Tongue (tissue), 1 donor: ENCODE data around the gene LYRM1. TPM values are rescaled to one million over a fixed set of nuclear protein-coding genes. Genes with fewer than 3 reads are reported as not detected.

Source experiments
- total RNA-seq: library from RNA; depleted of rRNA; stranded (reverse); fragments of >200 nt; gene quantifications from one replicate; pipeline ENCODE4 v1.2.3, GENCODE V29; 2014

Gene LYRM1
- total RNA-seq, 1 donor from 2014 or later, result 27.6 TPM

Other genes starting within 250 kb of the LYRM1 start
- gene ACSM1, start 203.1 kb upstream of the LYRM1 start, total RNA-seq, result not detected
- gene THUMPD1, start 159.0 kb upstream of the LYRM1 start, total RNA-seq, result 80.7 TPM
- gene ACSM3, start 136.8 kb upstream of the LYRM1 start, total RNA-seq, result 4.4 TPM
- gene ERI2, start 94.3 kb upstream of the LYRM1 start, total RNA-seq, result 25.7 TPM
- gene REXO5, start 94.2 kb upstream of the LYRM1 start, total RNA-seq, result 10.2 TPM
- 10.3 TPM for gene DCUN1D3, start 413 bp upstream of the LYRM1 start, total RNA-seq